ENCODE data around the gene ANKH. TPM values are rescaled to one million over a fixed set of nuclear protein-coding genes. Genes with fewer than 3 reads are reported as not detected.

ANKH gene
- total and polyA plus RNA-seq, 2 of the 13 experiments (the other 11 are each of a cell fraction or from before 2014, with no cell fraction given): 25.0 to 36.0 TPM

GRCh38 chr5:14872070-14872989 is 752 bp upstream of the ANKH start (continued):
- TF ChIP-seq, protein P1, sequence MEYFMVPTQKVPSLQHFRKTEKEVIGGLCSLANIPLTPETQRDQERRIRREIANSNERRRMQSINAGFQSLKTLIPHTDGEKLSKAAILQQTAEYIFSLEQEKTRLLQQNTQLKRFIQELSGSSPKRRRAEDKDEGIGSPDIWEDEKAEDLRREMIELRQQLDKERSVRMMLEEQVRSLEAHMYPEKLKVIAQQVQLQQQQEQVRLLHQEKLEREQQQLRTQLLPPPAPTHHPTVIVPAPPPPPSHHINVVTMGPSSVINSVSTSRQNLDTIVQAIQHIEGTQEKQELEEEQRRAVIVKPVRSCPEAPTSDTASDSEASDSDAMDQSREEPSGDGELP (IDR thresholded peaks at IDR 0.05; ENCODE audit: borderline replicate concordance, low read depth): no peak
- TF ChIP-seq, protein P2, sequence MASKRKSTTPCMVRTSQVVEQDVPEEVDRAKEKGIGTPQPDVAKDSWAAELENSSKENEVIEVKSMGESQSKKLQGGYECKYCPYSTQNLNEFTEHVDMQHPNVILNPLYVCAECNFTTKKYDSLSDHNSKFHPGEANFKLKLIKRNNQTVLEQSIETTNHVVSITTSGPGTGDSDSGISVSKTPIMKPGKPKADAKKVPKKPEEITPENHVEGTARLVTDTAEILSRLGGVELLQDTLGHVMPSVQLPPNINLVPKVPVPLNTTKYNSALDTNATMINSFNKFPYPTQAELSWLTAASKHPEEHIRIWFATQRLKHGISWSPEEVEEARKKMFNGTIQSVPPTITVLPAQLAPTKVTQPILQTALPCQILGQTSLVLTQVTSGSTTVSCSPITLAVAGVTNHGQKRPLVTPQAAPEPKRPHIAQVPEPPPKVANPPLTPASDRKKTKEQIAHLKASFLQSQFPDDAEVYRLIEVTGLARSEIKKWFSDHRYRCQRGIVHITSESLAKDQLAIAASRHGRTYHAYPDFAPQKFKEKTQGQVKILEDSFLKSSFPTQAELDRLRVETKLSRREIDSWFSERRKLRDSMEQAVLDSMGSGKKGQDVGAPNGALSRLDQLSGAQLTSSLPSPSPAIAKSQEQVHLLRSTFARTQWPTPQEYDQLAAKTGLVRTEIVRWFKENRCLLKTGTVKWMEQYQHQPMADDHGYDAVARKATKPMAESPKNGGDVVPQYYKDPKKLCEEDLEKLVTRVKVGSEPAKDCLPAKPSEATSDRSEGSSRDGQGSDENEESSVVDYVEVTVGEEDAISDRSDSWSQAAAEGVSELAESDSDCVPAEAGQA (IDR thresholded peaks at IDR 0.05; ENCODE audit: low read depth): no peak
- TF ChIP-seq, protein P2 (CRISPR knock-in tag; IDR thresholded peaks at IDR 0.05; ENCODE audit: borderline replicate concordance): no peak
- TF ChIP-seq FOXK1 (CRISPR knock-in tag; IDR thresholded peaks at IDR 0.05; ENCODE audit: borderline replicate concordance, low read depth): no peak
- TF ChIP-seq, protein P3, sequence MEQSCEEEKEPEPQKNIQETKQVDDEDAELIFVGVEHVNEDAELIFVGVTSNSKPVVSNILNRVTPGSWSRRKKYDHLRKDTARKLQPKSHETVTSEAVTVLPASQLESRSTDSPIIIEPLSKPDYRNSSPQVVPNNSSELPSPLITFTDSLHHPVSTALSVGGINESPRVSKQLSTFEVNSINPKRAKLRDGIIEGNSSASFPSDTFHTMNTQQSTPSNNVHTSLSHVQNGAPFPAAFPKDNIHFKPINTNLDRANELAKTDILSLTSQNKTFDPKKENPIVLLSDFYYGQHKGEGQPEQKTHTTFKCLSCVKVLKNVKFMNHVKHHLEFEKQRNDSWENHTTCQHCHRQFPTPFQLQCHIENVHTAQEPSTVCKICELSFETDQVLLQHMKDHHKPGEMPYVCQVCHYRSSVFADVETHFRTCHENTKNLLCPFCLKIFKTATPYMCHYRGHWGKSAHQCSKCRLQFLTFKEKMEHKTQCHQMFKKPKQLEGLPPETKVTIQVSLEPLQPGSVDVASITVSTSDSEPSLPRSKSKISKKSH (CRISPR knock-in tag; IDR thresholded peaks at IDR 0.05; ENCODE audit: borderline replicate concordance): no peak
- TF ChIP-seq, protein P4, sequence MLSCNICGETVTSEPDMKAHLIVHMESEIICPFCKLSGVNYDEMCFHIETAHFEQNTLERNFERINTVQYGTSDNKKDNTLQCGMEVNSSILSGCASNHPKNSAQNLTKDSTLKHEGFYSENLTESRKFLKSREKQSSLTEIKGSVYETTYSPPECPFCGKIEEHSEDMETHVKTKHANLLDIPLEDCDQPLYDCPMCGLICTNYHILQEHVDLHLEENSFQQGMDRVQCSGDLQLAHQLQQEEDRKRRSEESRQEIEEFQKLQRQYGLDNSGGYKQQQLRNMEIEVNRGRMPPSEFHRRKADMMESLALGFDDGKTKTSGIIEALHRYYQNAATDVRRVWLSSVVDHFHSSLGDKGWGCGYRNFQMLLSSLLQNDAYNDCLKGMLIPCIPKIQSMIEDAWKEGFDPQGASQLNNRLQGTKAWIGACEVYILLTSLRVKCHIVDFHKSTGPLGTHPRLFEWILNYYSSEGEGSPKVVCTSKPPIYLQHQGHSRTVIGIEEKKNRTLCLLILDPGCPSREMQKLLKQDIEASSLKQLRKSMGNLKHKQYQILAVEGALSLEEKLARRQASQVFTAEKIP (CRISPR knock-in tag; IDR thresholded peaks at IDR 0.05; ENCODE audit: borderline replicate concordance): no peak
- peak; percentile 42 for TF ChIP-seq ZFY (CRISPR knock-in tag; IDR thresholded peaks at IDR 0.05)
- TF ChIP-seq PHF21A (CRISPR knock-in tag; IDR thresholded peaks at IDR 0.05): 0 out of 2 replicates have a peak, but pooled peaks have one; percentile 31
- TF ChIP-seq RORA (CRISPR knock-in tag; IDR thresholded peaks at IDR 0.05): no peak
- TF ChIP-seq, protein P5, sequence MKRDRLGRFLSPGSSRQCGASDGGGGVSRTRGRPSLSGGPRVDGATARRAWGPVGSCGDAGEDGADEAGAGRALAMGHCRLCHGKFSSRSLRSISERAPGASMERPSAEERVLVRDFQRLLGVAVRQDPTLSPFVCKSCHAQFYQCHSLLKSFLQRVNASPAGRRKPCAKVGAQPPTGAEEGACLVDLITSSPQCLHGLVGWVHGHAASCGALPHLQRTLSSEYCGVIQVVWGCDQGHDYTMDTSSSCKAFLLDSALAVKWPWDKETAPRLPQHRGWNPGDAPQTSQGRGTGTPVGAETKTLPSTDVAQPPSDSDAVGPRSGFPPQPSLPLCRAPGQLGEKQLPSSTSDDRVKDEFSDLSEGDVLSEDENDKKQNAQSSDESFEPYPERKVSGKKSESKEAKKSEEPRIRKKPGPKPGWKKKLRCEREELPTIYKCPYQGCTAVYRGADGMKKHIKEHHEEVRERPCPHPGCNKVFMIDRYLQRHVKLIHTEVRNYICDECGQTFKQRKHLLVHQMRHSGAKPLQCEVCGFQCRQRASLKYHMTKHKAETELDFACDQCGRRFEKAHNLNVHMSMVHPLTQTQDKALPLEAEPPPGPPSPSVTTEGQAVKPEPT (CRISPR knock-in tag; IDR thresholded peaks at IDR 0.05; ENCODE audit: low read depth): no peak
- TF ChIP-seq HDAC2 (CRISPR knock-in tag; IDR thresholded peaks at IDR 0.05): no peak
- no peak for TF ChIP-seq ZNF232 (CRISPR knock-in tag; IDR thresholded peaks at IDR 0.05; ENCODE audit: borderline replicate concordance)
- peak; percentile 26 for TF ChIP-seq TAF15 (IDR thresholded peaks at IDR 0.05; ENCODE audit: low read depth, low read length, poor library complexity, severe bottlenecking)
- TF ChIP-seq TAF1 (CRISPR knock-in tag; IDR thresholded peaks at IDR 0.05): peak; percentile 37; the same call in 1 of the 2 replicates
